Peyer's patch (tissue), 4 donors: ENCODE measurements around the gene AGPS.

ENCODE experiments used
- CTCF ChIP-seq, 6 experiments: fragments of 450-650 bp in 4 of 6; fragments of 200-600 bp in 2 of 6; sonication (generic) in 1 of 6; IDR thresholded peaks; one replicate each; pipeline ENCODE4 v1.5.1; 2017 to 2019; ENCODE audit warnings: antibody characterized with exemption in 6 of 6, mild to moderate bottlenecking in 3 of 6, moderate library complexity in 1 of 6
- POLR2A ChIP-seq, 2 donors: fragments of 450-650 bp; IDR thresholded peaks; one replicate each; pipeline ENCODE4 v1.5.1; 2017; ENCODE audit warnings: antibody characterized with exemption in 2 of 2, mild to moderate bottlenecking in 2 of 2, moderate library complexity in 2 of 2

- TF ChIP-seq POLR2A (IDR thresholded peaks at IDR 0.05) (no peak), CTCF (IDR thresholded peaks at IDR 0.05) (no peak)
Measured at GRCh38 chr2:177460973-177461585, 68.5 kb downstream of the AGPS start.
